HG03280 (cell line): ENCODE data around the gene DTX3L.

ENCODE experiments used
- ATAC-seq: cut with Tn5 transposase; IDR thresholded peaks from one replicate; pipeline ENCODE4 v1.9.1; 2021; ENCODE audit warnings: mild to moderate bottlenecking, moderate library complexity; ENCODE audit not compliant: unreplicated experiment

DTX3L gene

DNA sequence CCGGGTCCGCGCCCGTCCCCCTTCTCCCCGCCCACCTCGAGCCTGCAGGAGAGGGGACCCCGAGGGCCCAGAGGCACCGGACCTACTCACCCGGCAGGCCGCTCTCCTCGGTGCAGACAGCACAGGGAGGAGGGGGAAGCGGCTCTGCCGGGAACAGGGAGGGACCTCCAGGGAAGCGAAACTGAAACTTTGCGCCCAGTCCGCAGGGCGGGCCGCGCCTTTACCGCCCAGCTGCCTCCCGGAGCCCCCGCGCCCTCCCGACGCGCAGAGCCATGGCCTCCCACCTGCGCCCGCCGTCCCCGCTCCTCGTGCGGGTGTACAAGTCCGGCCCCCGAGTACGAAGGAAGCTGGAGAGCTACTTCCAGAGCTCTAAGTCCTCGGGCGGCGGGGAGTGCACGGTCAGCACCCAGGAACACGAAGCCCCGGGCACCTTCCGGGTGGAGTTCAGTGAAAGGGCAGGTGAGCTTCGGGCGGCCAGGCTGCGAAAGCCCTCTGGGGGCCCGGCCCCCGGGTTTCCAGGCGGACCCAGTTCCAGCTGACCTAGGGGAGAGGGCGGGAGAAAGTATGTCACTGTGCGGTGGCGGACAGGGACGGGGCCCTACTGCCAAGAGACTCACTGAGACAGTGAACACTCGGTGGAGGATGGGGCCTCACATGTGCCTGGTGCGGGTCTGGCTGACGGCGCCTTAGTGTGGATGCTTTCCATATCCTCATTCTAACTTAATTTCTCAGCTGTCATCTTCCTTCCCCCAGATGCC lies at the start of gene DTX3L, which contains the start of gene PARP9:
Gene DTX3L (plus strand): TSS at position 184 of the 758 bp plus-strand sequence. CDS start 89 bp downstream, at position 273.
Gene PARP9 (minus strand): TSS at position 146 of the 758 bp plus-strand sequence. CDS start 4,680 bp downstream, outside the sequence.
- ATAC-seq = peak; percentile 67

DNA sequence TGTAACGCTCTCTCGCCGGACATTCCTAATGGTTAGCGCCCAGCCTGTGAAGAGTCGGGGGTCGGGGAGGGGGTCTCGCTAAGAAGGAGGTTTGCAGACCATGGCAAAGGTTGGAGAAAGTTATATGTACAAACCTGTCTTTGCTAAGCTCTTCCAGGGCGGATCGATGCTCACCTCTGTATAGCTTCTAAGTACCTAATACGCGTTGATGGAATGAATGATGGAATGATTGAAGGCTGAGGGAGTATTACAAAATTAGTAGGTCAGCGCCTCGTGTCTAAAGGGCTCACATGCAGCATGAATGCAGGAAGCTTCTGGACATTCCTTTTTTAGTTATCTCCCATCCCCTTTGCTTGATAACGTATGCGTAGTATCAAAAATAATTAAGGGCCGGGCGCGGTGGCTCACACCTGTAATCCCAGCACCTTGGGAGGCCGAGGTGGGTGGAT lies 49.1 kb upstream of the DTX3L start:
- ATAC-seq = no peak

DNA sequence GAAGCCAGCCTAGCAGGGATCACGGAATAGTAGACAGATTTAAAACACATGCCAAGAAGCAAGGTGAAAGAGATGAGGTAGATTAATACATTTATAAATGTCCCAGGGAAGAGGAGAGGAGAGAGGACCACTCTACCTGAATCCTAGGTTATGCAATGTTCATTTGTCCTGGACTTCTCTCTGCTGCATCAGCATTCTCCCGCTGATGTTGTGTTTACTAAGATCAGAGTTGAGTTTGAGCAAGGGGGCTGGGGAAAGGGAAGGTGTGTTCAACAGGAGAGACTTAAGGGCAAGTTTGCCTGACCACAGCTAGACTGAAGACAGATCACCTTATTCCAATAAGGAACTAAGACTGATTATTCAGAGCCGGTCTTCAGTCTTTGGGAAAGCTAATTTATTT lies 48.3 kb upstream of the DTX3L start:
- ATAC-seq = no peak

DNA sequence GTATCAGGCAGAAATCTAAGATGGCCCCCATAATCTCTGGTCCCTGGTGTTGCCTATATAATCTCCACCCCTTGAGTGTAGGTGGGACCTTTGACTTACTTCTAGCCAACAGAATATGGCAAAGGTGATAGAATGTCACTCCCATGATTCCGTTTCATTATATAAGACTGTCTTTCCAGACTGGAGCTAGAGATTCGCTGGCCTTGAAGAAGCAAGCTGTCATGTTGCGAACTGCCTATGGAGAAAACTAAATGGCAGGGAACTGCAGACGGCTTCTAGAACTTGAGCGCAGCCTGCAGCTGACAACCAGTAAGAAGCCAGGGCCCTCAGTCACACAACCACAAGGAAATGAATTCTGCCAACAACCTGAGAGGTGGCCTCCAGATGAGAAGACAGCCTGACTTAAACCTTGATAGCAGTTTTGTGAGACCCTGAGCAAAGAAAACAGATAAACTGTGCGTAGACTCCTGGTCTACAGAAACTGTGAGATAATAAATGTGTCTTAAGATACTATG lies 47.2 kb upstream of the DTX3L start:
- no peak for ATAC-seq

DNA sequence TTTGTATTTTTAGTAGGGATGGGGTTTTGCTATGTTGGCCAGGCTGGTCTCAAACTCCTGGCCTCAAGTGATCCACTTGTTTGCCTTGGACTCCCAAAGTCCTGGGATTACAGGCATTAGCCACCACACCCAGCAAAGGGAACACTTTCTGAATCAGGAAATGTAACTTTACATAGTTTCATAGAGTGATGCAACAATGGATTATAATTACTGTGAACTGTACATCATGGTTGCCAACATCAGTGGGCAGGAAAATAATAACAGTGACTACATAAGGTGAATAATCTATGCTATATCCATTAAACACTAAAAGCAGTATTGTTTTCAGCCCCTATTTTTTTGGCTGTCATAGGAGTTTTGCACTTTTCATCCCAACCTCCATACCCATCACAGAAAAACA lies 44.4 kb upstream of the DTX3L start:
- ATAC-seq = no peak

DNA sequence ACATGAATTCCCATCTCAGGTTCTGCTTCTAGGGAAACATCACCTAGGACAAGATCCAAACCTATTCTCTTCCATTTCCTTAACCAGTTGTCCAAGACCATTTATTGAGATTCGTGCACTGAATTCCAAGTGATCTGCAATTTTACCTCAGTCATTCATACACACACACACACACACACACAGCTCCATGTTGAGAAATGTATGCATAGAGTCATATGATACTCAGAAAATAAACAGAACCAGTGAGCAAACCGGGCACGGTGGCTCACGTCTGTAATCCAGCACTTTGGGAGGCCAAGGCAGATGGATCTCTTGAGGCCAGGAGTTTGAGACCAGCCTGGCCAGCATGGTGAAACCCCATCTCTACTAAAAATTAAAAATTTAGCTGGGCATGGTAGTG lies 43.3 kb upstream of the DTX3L start:
- ATAC-seq = no peak

DNA sequence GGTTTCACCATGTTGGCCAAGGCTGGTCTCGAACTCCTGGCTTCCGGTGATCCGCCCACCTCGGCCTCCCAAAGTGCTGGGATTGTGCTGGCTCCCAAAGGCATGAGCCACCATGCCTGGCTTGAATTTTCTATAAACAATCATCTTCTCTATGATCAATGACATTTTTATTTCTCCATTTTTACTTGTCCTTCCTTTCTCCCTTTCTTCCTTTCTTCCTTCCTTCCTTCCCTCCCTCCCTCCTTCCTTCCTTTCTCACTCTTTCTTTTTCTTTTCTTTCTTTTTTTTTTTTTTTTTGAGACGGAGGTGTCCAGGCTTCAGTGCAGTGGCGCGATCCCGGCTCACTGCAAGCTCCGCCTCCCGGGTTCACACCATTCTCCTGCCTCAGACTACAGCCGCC lies 40.8 kb upstream of the DTX3L start:
- no peak for ATAC-seq

DNA sequence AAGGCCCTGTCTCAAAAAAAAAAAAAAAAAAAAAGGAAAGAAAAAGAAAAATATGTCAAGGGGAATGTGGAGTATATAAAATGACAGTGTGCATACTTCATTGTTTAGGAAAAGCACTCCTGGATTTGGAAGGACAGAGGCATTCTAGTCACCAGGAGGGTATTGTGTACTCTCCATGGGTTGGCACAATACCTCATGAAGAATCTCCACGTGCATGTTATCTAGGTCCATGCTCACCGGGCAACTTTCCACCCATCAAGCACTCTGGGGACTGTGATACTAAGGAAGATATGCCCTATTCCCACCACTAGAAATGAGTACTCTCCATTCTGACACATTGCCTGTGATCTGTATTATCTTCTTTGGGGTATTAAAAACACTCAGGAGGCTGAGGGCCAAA lies 34.0 kb upstream of the DTX3L start:
- ATAC-seq = no peak

DNA sequence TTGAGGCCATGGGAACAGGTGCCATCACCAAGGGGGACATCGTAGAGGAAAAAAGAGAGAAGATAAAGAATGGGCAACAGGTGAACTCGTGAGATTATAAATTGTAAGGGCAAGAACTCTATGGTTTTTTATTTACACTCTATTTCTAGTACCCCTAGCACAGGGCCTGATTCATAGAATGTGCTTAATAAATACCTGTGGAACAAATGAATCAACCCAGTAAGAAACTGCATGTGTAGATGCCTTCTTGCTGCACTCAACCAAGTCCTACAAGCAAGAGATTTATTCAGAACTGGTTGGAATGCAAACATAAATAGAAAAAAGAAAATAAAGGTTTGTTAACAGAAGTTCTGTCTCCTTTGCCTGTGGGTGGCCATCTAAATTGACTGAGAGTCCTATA lies 30.7 kb upstream of the DTX3L start:
- no peak for ATAC-seq

DNA sequence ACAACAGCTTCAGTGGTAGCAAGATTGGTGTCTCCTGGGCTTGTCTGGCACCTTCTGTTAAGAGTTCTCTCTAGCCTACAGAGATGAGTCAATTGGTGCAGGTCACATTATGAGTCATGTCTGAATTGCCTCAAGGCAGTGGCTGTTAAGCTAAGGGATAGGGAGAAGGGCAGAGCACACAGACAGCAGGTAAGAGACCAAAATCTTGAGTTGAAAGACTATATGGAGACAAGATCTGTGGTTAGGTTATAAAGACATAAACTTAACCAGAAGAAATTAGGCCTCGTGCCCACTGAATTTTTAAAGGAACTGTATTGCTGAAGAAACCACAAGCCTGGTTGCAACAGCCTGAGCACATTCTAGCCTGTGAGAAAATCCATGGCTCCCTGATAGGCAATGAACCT lies 30.2 kb upstream of the DTX3L start:
- peak; percentile 98 for ATAC-seq

DNA sequence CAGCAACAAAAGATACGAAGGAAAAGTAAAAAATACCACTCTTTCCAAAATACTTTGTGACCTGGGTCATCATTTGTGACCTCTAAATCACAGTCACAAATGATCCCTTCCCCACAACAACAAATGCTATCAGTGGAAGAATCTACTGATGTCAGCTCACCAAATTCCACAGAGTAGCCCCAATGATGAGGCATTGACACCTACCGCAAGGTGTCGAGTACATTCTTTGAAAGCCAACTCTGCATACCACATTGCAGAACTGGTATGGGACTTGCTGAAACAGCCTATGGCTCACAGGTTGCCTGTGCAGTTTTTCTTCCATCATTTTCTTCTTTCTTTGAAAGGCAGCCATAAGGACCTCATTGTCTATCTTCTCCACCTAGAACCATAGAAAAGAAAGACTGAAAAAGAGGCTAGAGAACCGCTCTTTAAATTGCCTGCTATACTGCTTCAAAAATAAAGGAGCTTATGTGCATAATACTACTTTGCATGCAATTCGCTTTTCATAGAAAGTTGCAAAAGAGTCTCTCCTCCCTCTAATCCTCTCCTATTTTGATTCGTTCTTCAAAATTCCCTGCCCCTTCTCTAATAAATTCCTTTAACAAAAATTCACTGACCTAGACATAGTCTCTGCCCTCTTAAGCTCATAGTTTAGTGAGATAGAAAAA lies 28.0 kb upstream of the DTX3L start:
- no peak for ATAC-seq

DNA sequence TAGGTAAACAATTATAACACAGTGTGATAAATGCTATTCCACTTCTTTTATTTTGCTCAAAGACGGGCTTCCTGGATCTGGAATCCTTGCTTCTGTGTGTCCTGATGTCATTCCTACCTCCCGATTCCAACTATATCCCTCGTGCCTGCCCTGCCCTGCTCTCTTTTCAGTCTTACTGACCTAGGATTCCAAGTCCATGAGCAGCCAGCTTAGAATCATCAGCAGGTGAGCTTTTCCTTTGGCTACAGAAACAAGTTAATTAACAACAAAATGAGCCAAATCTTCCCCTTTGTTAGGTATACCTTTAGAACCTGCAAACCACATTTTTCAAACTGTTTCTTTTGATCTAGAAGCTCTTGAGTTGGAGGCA lies 27.5 kb upstream of the DTX3L start:
- ATAC-seq = no peak

DNA sequence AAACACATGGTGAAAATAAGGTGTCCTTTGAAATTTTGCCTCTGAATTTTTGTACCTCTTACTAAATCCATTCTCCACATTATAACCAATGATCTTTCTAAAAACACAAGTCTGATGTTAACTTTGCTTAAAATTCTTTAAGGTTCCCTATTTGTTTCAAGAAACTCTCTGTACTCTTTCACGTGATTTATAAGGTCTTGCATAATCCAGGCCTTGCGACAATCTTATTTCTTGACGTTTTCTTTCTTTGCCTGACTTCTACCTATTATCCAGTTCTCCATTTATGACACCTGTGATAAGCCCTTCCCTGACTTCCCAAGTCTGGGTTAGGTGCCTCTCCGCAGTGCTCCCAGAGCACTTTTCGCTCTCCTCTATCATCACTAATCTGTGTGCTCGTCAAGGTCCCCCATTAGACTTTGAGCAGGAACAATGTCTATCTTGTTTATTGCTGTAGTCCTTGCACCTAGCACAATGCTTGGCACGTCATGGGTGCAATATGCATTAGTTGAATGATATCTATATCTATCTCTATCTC lies 25.1 kb upstream of the DTX3L start:
- no peak for ATAC-seq

DNA sequence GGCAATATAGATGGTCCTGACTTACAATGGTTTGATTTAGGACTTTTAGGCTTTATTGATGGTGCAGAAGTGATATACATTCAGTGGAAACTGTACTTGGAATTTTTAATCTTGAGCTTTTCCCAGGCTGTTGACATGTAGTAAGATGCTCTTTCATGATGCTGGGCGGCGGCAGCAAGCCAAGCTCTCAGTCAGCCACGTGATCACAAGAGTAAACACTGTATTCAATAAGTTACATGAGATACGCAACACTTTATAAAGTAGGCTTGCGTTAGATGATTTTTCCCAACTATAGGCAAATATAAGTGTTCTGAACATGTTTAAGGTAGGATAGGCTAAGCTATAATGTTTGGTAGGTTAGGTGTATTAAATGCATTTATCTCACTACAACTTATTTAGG lies 18.0 kb upstream of the DTX3L start:
- no peak for ATAC-seq

DNA sequence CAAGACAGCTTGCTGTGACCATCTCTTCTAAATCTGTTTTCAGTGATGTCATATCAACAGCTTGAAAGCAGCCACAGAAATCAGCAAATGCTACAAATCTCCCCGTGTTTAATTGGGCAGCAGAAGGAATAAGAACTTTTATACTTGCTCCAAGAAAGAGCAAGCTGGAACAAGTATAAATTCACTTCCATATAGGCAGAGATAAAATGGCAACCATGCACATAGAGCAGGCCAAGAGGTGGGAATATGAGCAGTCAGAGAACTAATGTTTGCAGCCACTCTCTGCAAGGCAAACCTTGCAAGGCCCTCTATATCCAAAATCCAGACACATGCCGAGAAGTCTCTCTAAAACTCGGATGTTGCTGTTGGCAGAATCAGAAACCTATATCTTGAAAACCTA lies 16.1 kb upstream of the DTX3L start:
- no peak for ATAC-seq

DNA sequence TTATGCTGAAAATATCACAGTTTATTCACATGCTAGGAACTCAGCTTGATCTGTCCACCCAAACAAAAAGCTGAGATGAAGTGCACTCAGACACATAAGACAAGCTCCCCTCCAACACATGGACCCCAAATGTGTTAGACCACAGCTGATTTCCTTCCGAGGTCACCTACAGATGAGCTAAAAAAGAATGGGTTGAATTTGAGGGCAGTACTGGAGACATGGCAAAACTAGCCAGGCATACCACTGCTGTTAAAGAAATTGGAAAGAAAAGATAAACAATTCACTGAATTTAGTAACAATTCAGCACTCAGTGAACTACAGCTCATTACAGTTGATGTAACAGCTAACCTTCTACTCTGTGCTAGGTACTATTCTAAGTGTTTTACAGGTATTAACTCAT lies 15.5 kb upstream of the DTX3L start:
- no peak for ATAC-seq

DNA sequence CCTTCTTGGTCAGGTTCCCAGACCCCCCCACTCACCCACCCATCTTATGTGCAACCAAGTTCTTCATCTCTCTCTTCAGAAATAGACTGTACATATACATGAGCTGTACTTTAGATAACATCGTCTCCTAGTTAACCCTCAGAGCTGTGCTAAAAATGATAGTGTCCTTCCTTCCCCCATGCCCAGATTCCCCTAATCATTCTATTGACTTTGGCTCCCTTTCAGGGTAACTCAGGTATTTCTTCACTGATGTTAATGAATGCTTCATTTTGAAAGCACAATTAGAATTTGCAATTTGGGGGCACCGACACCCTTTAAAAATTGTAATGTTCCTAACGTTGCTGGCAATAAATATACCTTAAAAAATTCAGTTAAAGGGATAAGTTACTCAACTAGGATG lies 11.0 kb upstream of the DTX3L start:
- ATAC-seq = no peak

DNA sequence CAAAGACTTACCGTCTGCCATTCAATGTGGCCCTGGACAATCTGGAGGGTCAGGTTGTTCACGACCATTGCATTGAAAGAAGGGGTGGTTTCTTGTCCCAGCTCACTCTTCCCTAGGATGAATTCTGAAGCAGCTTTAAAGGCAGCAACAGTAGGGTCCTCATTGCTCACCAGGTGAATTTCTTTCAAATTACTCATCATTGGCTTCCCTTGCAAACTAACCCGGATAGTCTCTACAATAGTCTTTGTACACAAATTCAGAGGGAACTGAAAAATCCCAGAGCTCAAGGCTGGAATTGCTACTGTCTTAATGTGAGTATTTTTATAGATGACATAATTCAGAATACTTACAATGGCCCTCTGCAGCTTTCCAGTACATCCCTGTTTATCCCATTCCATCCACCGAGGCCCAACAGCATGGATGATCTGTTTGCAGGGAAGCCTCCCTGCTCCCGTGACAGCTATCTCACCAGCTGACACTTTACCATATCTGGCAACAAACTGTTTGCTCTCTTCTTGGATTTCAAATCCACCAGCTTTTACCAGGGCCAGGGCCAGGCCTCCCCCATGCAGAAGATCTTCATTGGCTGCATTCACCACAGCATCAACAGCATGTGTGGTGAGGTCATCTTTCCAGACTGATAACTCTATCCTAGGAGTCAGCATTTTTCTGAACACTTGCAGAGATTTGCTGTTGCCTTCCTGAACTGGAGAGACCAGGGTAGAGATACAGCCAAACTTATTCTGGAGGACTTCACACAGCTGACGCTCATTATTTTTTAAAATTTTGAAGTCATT lies 8.7 kb upstream of the DTX3L start:
- no peak for ATAC-seq

DNA sequence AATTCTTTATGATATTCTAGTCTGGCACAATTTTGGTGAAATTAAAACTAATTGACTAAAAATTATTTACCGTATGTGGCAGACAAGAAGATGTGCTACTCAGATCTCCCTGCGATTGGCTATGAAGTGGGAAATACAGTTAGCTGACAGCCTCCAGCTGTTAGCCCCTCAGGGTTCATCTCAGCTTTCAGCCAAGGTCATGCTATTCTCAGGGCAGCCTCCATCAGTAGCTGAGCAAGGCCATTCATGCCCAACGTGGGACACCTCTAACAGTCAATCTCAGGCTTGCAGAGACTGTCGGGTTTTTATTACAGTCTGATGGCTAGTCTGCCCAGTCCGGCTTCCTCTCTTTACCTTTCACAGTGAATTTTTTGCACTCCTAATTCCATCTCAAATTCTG lies 6.8 kb upstream of the DTX3L start:
- ATAC-seq = no peak

DNA sequence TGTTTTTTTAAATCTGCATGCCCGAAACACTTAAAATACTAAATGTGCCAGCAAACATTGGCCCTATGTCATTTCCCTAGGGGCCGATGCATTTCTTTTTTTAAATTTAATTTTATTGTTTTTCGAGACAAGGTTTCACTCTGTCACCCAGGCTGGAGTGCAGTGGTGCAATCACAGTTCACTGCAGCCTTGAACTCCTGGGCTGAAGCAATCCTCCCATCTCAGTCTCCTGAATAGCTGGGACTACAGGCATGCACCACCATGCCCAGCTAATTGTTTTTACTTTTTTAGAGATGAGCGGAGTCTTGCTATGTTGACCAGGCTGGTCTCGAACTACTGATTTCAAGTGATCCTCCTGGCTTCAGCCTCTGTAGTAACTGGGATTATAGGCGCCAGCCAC lies 5.5 kb upstream of the DTX3L start:
- ATAC-seq = no peak

DNA sequence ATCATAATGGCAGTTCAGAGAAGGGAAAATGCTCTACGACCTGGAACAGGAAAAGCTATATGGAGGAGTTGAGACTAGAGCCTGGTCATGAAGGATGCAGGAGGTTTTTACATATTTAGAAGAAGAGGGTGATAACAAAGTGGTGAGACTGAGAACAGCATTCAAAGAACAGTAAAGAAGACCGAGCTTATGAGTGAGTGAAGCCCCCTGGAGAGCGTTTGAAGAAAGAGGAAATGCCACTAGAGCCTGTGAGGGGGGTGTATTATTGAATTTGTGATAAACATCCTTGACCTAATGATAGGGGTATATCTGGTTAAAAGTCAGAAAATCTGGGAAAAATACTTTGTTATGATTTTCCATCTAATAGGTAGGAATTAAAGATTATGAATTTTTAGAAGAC lies 4.2 kb upstream of the DTX3L start:
- no peak for ATAC-seq
